Left lobe of liver (tissue), 2 donors: ENCODE data around the gene ROR2. TPM values are rescaled to one million over a fixed set of nuclear protein-coding genes. Genes with fewer than 3 reads are reported as not detected.
A peak's percentile ranks its signal among the peaks of the same experiment; 100 is the strongest.
"Not testable (repeated sequence)": the region's sequence is repeated elsewhere in the genome, so short reads cannot be mapped to it uniquely, and the experiment has no call there.

ENCODE experiments used
- ATAC-seq: fragments of 200-7000 bp; cut with Tn5 transposase; one replicate; pipeline ENCODE4 v1.9.1; 2020; ENCODE audit warnings: mild to moderate bottlenecking, moderate library complexity
- DNase-seq: peaks from one replicate; pipeline ENCODE4 v3.0.0-alpha.2; 2020; ENCODE audit warnings: low spot score
- total RNA-seq: library from RNA; stranded (reverse); gene quantifications from one replicate; pipeline ENCODE4 v1.2.1, GENCODE V29; 2021
- donor health status: DM: no; HTN: no; CAD: no; lungs with moderate emphysema.
- donor health status: DM: no; HTN: yes; CAD: no.

Gene ROR2
- total RNA-seq, 1 donor from 2014 or later, result 0.15 TPM

GRCh38 chr9:91924090-91924489 lies 25.9 kb downstream of the ROR2 start:
- DNase-seq, result no peak
- ATAC-seq, result no peak

- ATAC-seq (no peak), DNase-seq (no peak)
Observed at GRCh38 chr9:91923145-91923544, 26.9 kb downstream of the ROR2 start.

- DNase-seq, result no peak
- no peak for ATAC-seq
Observed at GRCh38 chr9:91921371-91921770, 28.7 kb downstream of the ROR2 start.

- no peak for ATAC-seq
- DNase-seq, result no peak
Observed at GRCh38 chr9:91920630-91921350, 29.2 kb downstream of the ROR2 start.

- DNase-seq, result no peak
- no peak for ATAC-seq
Observed at GRCh38 chr9:91919621-91920020, 30.4 kb downstream of the ROR2 start.

- no peak for DNase-seq
- no peak for ATAC-seq
Observed at GRCh38 chr9:91917436-91917835, 32.6 kb downstream of the ROR2 start.

GRCh38 chr9:91915524-91916263 lies 34.3 kb downstream of the ROR2 start:
- DNase-seq, result no peak
- no peak for ATAC-seq

- ATAC-seq (no peak), DNase-seq (no peak)
Observed at GRCh38 chr9:91914937-91915336, 35.1 kb downstream of the ROR2 start.

- DNase-seq (no peak), ATAC-seq (no peak)
Observed at GRCh38 chr9:91914404-91914803, 35.6 kb downstream of the ROR2 start.

- no peak for DNase-seq
Observed at GRCh38 chr9:91913986-91914385, 36.0 kb downstream of the ROR2 start.

GRCh38 chr9:91913096-91913495 lies 36.9 kb downstream of the ROR2 start:
- ATAC-seq, result no peak
- DNase-seq, result no peak

More at GRCh38 chr9:91913986-91914385, 36.0 kb downstream of the ROR2 start:
- ATAC-seq, result no peak

- DNase-seq, result no peak
- ATAC-seq, result no peak
Observed at GRCh38 chr9:91911657-91912056, 38.4 kb downstream of the ROR2 start.

- not testable (repeated sequence) for DNase-seq, ATAC-seq
Observed at GRCh38 chr9:91909256-91909655, 40.8 kb downstream of the ROR2 start.

- DNase-seq, result no peak
- no peak for ATAC-seq
Observed at GRCh38 chr9:91908746-91909145, 41.3 kb downstream of the ROR2 start.

GRCh38 chr9:91908293-91908623 lies 41.8 kb downstream of the ROR2 start:
- DNase-seq, result no peak
- no peak for ATAC-seq

- DNase-seq (no peak), ATAC-seq (no peak)
Observed at GRCh38 chr9:91907484-91908292, 42.3 kb downstream of the ROR2 start.

GRCh38 chr9:91905991-91906469 lies 44.0 kb downstream of the ROR2 start:
- DNase-seq (no peak), ATAC-seq (peak; percentile 34)

- ATAC-seq, result no peak
Observed at GRCh38 chr9:91905237-91905650, 44.8 kb downstream of the ROR2 start.

GRCh38 chr9:91904588-91905236 lies 45.3 kb downstream of the ROR2 start:
- DNase-seq (no peak), ATAC-seq (no peak)

More at GRCh38 chr9:91905237-91905650, 44.8 kb downstream of the ROR2 start:
- DNase-seq, result no peak

GRCh38 chr9:91903126-91903911 lies 46.7 kb downstream of the ROR2 start:
- ATAC-seq, result no peak

More at GRCh38 chr9:91903126-91903911, 46.7 kb downstream of the ROR2 start:
- DNase-seq, result no peak
